Measurements from ENCODE around the gene HSD17B10. TPM values are rescaled to one million over a fixed set of nuclear protein-coding genes. Genes with fewer than 3 reads are reported as not detected.
"Not testable (repeated sequence)": the region's sequence is repeated elsewhere in the genome, so short reads cannot be mapped to it uniquely, and the experiment has no call there.

Gene HSD17B10
- 77.7 TPM for total RNA-seq
- long read RNA-seq, transcript HSD17B10-201 (6 exons, 960 nt) = major isoform, 21 of 24 reads
- long read RNA-seq, partial matches to known transcripts = 1 of 24 reads
- long read RNA-seq, other reads (novel, unspliced or antisense) = 2 of 24 reads

DNA sequence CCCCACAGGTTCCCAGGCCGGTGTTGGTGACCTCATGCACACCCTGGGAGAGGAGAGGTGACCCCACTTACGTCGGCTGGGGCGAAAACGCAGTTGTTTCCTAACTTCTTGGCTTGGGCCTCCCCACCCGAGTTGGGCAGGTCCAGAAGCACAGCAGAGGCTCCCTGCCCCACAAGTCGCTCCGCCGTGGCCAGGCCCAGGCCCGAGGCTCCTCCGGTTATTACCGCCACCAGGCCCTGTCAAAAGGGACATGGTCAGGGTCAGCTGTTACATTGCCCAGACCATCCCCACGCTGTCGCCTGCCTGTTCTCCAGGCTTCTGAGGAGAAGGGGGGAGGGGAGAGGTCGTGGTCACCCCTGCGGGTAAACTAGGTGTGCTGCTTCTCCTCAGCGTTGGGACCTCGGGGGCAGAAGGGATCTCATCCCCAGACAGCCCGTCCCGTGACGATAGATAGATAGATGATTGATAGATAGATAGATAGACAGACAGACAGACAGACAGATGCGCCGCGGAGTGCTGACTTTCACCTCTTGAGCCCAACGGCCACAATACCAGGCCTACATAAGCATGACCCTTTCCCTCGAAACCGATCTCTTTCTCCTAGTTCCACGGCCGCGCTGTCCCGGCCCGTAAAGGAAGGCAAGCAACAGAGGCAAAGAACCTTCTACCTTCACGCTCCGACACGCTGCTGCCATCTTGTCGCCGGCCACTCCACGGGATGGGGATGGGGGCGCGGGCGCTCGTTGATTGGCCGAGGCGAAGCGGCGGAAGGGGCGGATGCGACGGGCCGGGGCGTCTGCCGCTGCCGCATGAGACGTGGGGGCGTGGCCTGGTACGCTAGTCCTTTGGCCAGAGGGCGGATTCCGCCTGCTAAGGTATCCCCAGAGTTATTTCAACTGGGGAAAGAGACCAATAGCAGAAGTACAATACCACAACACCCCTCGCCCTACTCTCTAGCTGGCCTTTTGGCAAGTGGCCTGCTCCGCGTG is at the start of gene HSD17B10:
Gene HSD17B10 (minus strand): TSS at position 720 of the 989 bp plus-strand sequence. CDS start 25 bp downstream, at position 695.
- DNase-seq (ENCODE audit: low spot score) = peak; percentile 94

DNA sequence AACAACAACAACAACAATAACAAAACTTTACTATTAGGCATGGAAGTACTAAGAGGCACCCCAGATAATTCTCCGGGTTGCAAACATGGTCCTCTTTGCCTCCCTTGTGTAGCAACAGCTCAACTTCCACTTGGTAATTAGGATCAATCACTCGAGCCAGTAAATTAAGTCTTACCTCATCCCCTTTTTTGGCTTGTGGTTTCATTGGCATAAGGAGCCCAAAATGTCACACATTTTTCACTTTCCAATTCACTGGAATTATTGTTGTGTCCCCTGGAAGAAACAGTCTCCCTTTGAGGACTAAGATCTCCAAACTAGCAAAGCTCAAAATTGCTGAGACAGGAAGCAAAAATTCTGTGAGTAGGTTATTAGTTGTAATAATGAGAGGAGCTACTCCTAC is 49.2 kb upstream of the HSD17B10 start:
- no peak for DNase-seq (ENCODE audit: low spot score)

DNA sequence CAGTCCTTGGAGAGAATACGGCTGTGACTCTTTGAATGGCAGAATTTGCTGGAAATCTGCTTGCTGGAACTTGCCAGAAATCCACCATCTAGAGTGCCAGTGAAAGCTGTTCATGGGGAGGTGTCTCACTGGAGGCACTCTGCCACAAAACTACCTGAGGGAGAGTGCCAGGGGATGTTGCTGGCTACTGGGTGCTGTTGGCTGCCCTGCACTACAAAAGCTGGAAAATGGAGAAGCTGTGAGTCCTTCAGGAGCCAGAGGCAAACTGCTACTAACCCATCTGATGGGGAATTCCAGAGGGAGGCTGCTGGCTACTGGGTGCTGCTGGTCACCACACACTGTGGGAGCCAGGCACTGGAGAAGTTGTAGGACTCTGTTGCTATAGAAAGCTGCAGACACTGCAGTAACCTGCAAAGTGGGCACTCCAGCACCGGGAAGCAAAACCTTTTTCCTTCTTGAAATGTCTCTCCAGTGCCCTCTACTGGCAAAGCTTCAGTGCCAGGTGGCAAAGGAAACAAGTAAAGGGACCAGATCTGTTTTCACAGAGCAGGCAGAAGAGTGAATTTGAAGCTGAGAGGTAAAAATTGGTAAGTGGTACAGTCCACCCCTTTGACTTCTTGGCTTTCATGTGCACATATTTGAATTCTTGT is 47.8 kb upstream of the HSD17B10 start:
- DNase-seq (ENCODE audit: low spot score) = no peak

DNA sequence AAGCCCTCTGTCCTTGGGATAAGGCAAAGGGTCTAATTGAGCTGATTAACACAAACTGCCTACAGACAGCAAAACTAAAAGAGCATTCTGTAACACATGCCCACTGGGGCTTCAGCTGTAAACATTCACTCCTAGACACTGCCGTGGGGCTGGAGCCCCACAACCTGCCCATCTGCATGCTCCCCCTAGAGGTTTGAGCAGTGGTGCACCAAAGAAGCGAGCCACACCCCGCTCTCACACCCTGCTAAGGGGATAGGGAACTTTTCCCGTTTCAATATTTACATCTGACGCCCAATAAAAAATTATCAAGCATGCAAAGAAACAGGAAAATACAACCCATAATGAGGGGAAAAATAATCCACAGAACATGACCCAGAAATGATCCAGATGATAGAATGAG is 46.9 kb upstream of the HSD17B10 start:
- no peak for DNase-seq (ENCODE audit: low spot score)

DNA sequence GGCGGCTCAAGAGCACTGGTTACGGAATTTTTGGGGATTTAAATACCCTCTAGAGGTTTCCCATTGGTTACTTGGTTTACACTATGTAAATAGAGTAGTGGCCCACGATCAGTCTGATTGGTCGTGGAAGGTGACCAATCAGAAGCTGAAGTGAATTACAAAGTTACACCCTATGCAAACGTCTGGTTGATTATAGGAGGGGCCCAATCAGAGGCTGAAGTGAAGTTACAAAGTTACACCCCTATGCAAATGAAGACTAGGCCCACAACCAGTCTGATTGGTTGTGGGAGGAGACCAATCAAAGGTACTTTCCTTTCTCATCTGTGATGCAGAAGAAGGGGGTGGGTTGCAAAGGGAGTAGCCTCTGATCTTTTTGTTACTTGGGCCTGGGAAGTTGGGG is 45.1 kb upstream of the HSD17B10 start:
- DNase-seq (ENCODE audit: low spot score) = no peak

DNA sequence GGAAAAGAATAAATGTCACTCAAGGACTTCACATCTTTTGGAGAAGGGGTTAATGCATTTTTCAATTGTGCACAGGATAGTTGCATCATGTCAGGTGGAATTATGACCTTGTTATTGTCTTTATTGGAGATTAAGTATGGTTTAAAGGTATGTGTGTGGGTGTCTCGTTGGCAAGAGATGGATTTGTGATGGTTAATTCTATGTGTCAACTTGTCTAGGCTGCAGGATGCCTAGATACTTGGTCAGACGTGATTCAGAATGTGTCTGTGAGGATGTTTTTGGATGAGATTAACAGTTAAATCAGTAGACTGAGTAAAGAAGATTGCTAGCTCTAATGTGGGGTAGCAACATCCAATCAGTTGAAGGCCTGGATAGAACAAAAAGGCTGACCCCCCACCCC is 42.2 kb upstream of the HSD17B10 start:
- DNase-seq (ENCODE audit: low spot score) = no peak

DNA sequence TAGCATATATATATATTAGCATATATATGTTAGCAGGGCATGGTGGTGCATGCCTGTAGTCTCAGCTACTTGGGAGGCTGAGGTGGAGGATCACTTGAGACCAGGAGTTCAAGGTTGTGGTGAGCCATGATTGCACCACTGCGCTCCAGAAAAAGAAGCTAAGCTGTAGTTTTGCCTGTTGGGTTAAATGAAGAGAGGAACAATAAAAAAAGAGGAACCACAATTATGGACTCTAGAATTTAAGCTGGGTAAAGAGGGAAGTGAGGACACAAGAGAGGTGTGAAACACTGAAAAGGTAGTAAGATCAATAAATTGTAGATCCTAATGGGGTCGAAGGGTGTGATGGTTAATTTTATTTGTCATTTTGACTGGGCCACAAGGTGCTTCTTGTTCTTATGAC is 40.5 kb upstream of the HSD17B10 start:
- no peak for DNase-seq (ENCODE audit: low spot score)

DNA sequence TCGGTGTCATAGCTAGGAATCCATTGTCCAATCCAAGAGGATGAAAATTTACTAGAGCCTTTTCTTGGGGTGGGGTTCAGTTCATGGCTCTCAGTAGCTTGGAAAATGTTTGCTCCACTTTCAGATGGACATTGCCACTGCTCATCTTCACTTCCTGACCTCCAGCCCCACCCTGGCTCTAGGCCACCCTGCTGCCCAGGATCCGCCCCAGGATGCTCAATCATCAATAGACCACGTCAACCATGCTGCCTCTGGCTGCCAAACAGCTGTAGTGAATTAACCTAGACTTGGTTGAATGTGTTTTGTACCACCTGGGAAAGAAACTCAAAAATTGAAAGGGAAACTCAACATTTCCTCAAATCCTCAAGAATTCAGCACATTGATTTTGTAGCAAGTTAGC is 37.2 kb upstream of the HSD17B10 start:
- DNase-seq (ENCODE audit: low spot score) = no peak

DNA sequence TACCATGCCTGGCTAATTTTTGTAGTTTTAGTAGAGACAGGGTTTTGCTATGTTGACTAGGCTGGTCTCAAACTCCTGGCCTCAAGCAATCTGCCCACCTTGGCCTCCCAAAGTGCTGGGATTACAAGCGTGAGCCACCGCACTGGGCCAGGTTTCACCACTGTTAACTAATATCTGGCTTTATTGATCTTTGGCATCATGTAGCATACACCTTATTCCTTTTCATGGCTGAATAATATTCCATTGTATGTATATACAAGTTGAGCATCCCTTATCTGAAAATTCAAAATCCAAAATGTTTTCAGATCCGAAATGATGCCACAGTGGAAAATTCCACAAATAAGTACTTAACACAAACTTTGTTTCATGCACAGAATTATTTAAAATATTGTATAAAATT is 34.5 kb upstream of the HSD17B10 start:
- DNase-seq (ENCODE audit: low spot score) = not testable (repeated sequence)

DNA sequence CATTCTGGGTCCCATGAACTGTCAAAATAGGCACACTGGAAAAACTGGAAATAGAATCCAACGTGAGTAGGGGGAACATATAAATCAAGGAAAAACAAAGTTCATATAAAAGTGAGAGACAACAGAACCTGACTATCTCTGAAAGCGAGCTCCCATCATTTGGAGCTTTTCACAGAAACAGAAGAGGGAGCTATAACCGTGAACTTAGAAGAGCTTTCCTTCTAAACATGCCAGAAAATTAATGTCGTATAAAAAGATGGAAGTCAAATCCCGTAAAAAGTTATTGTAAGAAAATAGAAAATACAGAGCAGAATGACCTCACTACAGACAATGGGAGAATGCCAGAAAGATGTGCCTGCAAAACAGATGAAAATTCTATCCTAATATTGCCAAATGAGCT is 23.9 kb upstream of the HSD17B10 start:
- no peak for DNase-seq (ENCODE audit: low spot score)

DNA sequence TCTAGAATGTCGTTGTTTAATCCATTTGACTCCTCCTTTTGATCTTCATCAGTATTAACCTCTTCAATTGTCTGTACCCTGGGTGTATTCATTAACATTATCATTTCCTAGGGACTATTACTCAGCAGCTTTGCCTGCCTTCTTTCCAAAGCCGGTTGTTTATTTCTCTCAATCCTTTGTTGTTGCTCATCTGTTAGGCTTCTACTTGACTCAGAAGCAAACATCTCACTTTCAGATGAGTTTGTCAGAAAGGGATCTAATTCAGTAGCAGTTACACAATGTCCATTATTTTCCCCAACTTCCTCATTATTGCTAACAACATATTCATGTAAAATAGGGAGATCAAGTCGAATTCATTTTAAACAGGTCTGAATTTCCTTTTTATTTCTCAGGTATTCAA is 22.1 kb upstream of the HSD17B10 start:
- DNase-seq (ENCODE audit: low spot score) = no peak

DNA sequence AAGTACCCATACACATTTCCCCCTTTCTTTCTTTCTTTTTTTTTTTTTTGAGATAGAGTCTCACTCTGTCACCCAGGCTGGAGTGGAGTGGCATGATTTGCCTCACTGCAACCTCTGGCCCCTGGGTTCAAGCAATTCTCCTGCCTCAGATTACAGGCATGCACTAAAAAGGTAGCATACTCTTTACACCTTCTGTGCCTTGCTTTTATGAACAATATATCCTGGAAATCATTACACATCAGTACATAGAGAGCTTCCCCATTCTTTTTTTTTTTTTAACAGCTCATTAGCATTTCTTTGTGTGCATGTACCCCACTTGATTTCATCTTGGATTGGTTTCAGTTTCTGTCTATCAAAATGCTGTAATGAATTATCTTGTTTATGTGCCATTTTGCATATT is 18.6 kb upstream of the HSD17B10 start:
- no peak for DNase-seq (ENCODE audit: low spot score)

DNA sequence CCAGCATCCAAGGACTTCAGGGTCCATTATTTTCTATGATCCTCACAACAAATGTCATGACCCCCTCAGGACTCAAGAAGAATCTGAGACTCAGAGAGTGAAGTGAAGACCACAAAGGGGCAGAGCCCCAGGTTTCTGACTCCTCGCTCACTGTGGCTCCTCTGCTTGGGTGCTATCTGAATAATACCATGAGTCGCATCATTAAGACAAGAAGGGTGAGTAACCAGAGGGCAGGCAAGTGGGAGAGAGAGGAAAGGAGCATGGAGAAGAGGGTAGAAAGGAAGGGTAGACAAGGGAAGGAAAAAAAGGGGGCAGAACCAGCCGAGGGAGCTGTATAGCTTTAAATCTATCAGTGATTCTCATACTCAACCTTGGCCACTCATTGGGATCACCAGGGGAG is 15.5 kb upstream of the HSD17B10 start:
- DNase-seq (ENCODE audit: low spot score) = no peak

DNA sequence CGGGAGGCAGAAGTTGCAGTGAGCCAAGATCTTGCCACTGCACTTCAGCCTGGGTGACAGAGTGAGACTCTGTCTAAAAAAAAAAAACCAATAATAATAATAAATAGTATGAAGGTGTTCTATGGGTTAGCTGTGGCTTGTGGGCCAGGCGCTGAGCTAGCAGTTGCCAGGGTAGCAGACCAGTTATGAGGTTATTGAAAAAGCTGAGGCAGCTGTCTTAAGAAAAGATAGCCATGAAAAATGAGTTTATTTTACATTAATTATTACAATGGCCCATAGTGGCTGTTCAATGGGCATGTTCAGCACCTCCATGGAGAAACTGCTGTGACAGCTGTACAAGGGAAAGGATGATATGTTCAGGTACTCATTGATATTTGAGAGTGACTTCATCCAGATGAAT is 13.3 kb upstream of the HSD17B10 start:
- DNase-seq (ENCODE audit: low spot score) = no peak

DNA sequence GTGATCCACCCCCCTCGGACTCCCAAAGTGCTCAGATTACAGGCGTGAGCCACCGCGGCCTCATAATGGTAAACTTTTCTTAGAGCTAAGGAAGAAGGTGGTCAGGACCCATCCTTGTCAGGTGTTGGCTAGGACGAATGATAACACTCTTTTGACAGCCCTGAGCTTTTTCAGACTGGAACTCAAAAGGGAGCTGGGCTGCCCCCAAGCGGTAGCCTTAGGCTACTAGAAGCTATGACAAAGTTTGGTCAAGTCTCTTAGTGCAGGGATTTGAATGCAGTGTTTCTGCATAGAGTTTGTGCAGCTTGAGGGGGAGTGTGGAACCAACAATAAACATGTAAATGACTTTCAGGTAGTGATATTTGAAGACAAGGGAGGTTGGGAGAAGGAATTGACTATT is 11.8 kb upstream of the HSD17B10 start:
- no peak for DNase-seq (ENCODE audit: low spot score)

DNA sequence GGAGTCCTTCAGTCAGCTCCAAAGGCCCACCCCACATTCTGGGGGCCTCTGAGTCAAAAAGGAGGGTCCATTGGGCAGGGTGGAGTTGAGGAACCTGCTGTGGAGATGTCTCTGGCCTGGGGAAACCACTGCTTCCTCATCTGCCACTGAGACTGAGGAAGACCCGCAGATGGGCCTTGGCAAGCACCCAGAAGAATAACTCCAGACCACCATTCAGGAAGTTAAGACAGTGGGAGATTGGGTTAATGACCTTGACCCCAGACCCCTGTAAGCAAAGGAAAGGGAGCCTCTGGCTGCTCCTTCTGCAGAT is 8.1 kb upstream of the HSD17B10 start:
- no peak for DNase-seq (ENCODE audit: low spot score)

DNA sequence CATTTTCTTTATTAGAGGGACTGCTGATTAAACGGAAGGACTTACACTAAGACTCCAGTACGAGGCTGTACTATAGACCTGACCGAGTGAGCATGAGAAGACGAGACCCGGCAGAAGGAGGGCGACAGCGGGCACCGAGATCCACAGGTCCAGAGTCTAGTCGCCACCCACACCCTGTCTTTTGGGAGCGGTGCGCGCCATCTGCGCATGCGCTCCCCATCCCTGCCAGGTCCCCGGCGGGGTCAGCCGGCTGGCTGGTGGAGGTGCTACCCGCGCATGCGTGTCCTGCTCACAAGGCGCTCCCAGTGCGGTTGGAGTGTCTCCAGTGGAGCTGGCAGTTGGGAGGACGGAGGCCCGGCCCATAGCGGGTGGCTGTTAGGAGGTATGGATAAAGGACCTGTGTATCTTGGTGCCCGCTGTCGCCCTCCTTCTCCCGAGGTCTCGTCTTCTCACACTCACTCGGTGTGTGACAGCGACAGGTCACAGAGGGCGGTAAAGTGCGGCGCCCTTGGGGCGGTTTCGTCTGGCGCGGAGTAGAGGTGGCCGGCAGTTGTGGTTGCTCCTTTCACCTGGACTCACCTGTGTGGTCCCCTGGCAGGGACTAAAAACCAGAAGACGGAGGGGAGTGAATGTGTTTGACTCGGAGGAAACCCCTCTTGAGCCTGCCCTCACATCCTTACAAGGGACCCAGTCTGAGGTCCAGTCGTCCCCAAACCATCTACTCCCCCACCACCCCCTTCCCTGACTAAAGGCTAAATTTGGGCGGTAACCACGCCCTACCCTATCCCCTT is 7.6 kb upstream of the HSD17B10 start:
- peak; percentile 92 for DNase-seq (ENCODE audit: low spot score)

DNA sequence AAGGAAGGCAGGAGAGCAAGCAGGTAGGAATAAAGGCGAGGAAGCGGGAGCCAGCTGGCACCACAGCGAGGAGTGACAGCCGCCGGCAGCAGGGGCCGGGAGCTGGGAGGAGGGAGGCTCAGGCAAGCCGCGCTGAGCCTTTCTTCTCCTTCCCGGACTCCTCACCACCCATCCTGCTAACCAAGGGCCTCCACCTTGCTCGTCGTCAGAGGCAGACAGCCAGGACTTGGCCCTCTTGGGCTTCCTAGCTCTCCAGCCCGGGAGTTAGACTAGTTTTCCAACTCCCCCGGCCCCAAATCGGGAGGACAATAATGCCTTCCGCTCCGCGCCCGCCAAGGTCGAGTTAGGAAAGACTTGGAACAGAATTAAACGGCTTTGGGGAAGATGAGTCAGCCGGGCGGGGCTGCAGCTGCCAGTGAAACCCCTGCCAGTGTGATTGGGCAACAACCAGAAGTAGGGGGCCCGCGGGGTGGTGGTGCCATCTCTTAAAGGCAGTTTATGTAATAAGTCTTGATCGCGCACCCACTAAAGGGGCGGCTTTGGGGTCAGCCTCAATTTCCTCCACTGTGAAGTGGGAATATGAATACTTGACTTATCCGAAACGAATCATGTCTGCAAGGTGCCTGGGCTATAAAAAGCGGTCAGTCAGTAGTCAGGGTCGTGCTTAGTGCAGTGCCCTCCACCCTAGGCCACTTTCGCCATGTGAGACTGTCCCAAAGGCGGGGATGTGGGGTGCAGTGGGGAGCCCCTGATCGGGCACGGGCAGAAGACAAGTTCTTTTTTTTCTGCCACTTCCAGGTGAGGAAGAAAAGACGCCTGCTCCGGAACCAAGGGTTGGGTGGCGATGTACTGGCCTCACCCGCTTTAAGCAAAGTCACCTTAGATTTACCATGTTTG is 6.7 kb upstream of the HSD17B10 start:
- DNase-seq (ENCODE audit: low spot score) = peak; percentile 91

DNA sequence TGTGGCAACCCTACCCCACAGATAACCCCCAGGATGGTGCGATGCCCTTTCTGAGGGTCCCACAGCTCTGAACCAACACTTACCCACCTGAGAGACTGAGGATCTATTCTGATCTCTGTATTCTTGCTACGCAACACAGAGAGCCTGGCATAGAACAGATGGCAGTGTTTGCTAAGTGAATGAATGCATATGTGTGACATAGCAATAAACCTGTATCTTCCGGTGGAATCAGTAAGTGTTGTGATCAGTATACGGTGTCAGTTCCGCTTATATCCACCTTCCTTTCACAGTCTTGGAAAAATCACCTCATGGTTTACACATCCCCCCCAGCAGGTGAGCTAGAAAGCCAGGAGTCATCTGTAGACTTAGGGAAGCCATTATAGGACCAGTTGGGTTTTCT is 5.9 kb upstream of the HSD17B10 start:
- no peak for DNase-seq (ENCODE audit: low spot score)

DNA sequence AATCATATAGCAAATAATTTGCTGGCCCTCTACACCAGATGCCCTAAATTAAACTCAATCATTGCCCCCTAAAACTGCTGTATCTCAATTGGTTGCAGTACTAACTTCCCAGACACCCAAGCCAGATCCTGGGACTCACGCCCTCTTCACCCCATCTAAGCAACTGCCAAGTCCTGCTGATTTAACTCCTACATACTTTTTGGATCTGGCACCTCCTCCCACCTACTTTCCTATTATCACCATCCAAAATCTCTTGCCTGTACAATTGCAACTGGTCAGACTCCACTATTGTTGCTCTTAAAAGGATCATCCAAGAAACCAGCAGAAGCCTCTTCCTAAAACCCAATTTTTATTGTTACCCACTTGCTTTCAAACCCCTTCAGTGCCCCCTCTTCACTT is 4.7 kb upstream of the HSD17B10 start:
- no peak for DNase-seq (ENCODE audit: low spot score)

Data from mesenteric fat pad (tissue), 1 donor.